BE2C (cell line): ENCODE measurements around the gene RIF1.

Experiments
- DNase-seq: peaks from one replicate; pipeline ENCODE4 v3.0.0-alpha.2; 2020
- H3K27me3 ChIP-seq: fragments of 250-450 bp; sonication (Bioruptor Pico); 2 replicates; pipeline ENCODE4 v1.5.1; 2020; ENCODE audit warnings: mild to moderate bottlenecking
- H3K36me3 ChIP-seq: fragments of 250-450 bp; sonication (Bioruptor Pico); 2 replicates; pipeline ENCODE4 v1.5.1; 2020; ENCODE audit warnings: mild to moderate bottlenecking
- H3K4me1 ChIP-seq: fragments of 250-450 bp; sonication (Bioruptor Pico); 2 replicates; pipeline ENCODE4 v1.5.1; 2020
- H3K4me3 ChIP-seq: 2 replicates; pipeline ENCODE4 v1.5.1; 2011; ENCODE audit warnings: low read depth, low read length
- H3K9me3 ChIP-seq: fragments of 250-450 bp; sonication (Bioruptor Pico); 2 replicates; pipeline ENCODE4 v1.5.1; 2020
- TF ChIP-seq, protein P1 (sequence below): IDR thresholded peaks from 2 replicates; pipeline ENCODE4 v1.5.1; 2012; ENCODE audit warnings: mild to moderate bottlenecking, low read depth, low read length

Gene RIF1

DNA sequence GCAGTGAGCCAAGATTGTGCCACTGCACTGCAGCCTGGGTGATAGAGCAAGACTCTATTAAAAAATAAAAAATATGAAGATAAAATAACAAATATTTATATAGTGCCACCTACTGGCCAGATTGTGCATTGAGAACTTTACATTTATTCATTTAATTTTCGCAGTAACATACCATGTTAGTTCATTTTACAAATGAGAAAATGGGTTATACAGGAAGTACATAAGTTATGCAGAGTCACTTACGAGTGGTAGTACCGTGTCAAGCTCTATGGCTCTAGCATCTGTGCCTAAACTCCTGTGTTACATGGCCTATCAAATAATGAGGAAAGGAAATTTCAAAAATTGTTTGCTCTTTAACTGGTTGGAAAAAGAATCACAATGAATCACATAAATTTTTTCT, 27.9 kb downstream of the RIF1 start:
- Histone ChIP-seq H3K27me3 (no peaks in the 10 kb centered on the region), H3K9me3 (no peaks in the 10 kb centered on the region), H3K4me1 (no peaks in the 10 kb centered on the region), H3K36me3 (peaks cover 25% of the 10 kb centered on the region), H3K4me3 (no peak overlapping the region)
- TF ChIP-seq, protein P1, sequence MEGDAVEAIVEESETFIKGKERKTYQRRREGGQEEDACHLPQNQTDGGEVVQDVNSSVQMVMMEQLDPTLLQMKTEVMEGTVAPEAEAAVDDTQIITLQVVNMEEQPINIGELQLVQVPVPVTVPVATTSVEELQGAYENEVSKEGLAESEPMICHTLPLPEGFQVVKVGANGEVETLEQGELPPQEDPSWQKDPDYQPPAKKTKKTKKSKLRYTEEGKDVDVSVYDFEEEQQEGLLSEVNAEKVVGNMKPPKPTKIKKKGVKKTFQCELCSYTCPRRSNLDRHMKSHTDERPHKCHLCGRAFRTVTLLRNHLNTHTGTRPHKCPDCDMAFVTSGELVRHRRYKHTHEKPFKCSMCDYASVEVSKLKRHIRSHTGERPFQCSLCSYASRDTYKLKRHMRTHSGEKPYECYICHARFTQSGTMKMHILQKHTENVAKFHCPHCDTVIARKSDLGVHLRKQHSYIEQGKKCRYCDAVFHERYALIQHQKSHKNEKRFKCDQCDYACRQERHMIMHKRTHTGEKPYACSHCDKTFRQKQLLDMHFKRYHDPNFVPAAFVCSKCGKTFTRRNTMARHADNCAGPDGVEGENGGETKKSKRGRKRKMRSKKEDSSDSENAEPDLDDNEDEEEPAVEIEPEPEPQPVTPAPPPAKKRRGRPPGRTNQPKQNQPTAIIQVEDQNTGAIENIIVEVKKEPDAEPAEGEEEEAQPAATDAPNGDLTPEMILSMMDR: no peak
- DNase-seq: no peak

DNA sequence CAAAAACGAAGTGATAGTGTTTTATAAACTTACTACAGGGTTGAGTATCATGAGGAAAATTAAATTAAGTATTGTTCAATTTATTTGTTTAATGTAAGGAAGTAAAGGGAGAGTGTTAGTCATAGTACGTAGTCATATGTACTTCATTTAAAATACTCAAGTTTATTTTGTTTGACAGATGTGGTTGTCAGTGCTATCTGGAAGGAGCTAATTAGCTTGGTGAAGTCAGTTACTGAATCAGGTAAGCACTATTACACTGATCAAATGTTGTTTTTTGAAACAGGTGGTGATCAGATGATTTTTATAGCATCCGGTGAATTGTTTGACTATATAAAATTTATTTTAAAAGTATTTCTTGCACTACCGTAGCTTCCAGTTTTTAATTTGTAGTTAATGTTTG, 28.8 kb downstream of the RIF1 start:
- Histone ChIP-seq H3K4me1 (no peaks in the 10 kb centered on the region), H3K9me3 (no peaks in the 10 kb centered on the region), H3K4me3 (no peak overlapping the region), H3K27me3 (no peaks in the 10 kb centered on the region), H3K36me3 (peaks cover 25% of the 10 kb centered on the region)
- TF ChIP-seq, protein P1: no peak
- no peak for DNase-seq

DNA sequence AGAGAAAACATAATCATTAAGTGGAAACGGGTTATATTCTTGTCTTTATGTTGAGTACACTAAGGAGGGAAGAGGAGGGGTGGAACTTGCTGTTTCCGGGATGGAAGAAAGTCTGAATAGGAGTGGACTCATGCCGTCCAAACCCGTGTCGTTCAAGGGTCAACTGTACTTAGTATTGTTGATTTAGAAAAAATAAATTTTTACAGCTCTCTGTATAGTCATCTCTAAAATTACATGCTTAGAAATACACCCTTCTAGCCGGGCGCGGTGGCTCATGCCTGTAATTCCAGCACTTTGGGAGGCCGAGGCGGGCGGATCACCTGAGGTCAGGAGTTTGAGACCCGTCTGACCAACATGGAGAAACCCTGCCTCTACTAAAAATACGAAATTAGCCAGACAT, 29.4 kb downstream of the RIF1 start:
- Histone ChIP-seq H3K36me3 (peaks cover 22% of the 10 kb centered on the region), H3K27me3 (no peaks in the 10 kb centered on the region), H3K4me1 (no peaks in the 10 kb centered on the region), H3K4me3 (no peak overlapping the region), H3K9me3 (no peaks in the 10 kb centered on the region)
- no peak for DNase-seq
- TF ChIP-seq, protein P1: no peak

DNA sequence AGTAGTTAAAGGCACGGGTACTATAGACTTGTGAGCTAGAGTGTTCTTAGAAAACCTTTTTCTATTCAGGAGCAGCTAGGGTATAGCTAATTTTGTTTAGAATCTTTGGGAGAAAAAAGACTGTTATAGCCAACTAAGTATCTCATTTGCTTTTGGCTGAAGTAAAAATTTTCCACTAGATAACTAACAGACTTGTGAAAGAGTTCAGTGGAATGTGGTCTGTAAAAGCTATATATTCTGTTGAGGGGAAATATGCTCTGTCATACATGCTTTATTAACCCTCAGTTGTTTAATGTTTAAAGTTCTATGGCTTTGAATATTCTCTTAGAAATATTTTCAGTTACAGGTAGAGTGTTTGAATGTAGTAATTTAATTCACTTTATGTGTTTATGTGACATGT, 49.7 kb downstream of the RIF1 start:
- TF ChIP-seq, protein P1: no peak
- DNase-seq: no peak

DNA sequence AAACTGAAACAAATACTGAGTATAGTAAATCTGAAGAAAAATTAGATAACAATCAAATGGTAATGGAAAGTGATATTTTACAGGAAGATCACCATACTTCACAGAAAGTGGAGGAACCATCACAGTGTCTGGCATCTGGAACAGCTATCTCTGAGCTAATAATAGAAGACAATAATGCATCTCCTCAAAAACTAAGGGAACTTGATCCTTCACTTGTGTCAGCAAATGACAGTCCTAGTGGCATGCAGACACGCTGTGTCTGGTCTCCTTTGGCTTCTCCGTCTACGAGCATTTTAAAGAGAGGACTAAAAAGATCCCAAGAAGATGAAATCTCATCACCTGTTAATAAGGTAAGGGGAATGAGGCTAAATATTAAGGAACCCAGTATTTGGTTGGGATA, 56.1 kb downstream of the RIF1 start:
- Histone ChIP-seq H3K36me3 (peaks cover 54% of the 10 kb centered on the region), H3K9me3 (no peaks in the 10 kb centered on the region), H3K4me1 (no peaks in the 10 kb centered on the region), H3K4me3 (no peak overlapping the region), H3K27me3 (no peaks in the 10 kb centered on the region)
- TF ChIP-seq, protein P1: no peak
- no peak for DNase-seq

More for the DNA sequence above, 49.7 kb downstream of the RIF1 start:
- no peaks in the 10 kb centered on the region for H3K4me1 ChIP-seq
- no peaks in the 10 kb centered on the region for H3K27me3 ChIP-seq
- H3K36me3 ChIP-seq: peaks cover 18% of the 10 kb centered on the region
- H3K4me3 ChIP-seq: no peak overlapping the region
- no peaks in the 10 kb centered on the region for H3K9me3 ChIP-seq

DNA sequence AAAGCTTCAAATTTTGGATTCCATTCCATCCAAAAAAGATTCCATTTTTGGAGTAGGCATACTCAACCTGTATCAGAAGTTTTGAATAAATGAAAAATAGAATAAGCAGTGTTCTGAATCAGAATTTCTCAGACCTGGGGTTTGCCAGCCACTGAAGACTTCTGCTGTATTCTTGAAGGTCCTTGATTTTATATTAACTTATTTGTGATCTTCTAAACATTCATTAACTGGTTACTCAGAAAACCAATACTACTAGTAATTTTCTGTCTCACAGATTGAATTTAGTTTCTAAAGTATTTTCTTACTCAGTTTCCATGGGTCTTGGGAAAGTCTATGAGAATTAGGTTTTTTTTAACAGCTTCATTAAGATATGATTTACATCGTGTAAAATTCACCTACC, 60.9 kb downstream of the RIF1 start:
- Histone ChIP-seq H3K9me3 (no peaks in the 10 kb centered on the region), H3K27me3 (no peaks in the 10 kb centered on the region), H3K4me1 (no peaks in the 10 kb centered on the region), H3K4me3 (no peak overlapping the region), H3K36me3 (peaks cover 40% of the 10 kb centered on the region)
- no peak for DNase-seq
- TF ChIP-seq, protein P1: no peak
